HuH-7.5 (cell line): ENCODE results near the gene C5orf15.

Experiments used
- DNase-seq: peaks from one replicate; pipeline ENCODE4 v3.0.0; 2011; ENCODE audit warnings: low spot score

Gene C5orf15

DNA sequence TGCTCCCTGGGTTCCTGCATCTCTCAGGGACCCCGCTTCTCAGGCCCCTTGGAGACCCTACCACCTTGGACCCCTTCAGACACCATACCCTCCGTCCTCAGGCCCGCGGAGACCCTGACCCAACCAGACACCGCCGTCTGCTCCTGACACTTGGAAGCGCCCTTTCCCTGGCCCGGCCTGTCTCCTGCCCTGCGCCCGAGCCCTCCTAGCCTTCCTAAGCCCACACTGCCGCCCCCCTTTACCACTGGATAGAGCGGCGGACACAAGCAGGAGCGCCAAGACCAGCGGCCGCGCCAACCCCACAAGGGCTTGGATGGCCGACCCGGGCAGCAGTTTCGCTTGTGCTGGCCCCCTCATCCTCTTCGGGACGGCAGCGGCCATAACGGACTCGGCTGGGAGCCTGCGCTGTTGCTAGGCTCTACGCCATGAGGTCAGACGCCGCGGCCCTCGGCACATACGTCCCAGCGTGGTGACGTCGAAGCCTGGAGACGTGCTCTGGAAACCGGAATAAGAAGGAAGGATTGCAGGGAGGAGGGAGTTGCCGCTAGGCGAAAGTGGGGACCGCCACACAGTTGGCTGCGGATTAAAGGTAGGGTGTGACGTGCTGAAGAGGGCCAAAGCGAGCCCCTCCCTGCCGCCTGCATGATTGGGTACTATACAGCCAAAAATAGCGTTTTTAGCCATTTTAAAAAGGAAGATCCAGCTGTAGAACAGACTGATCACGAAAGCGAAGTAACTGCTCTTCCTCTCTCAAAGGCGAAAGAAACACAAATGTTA is at the start of gene C5orf15:
Gene C5orf15, minus strand, starts transcription at position 422 of the 777 bp plus-strand sequence. Its CDS starts 41 bp downstream, at position 381.
- peak; percentile 67 for DNase-seq

DNA sequence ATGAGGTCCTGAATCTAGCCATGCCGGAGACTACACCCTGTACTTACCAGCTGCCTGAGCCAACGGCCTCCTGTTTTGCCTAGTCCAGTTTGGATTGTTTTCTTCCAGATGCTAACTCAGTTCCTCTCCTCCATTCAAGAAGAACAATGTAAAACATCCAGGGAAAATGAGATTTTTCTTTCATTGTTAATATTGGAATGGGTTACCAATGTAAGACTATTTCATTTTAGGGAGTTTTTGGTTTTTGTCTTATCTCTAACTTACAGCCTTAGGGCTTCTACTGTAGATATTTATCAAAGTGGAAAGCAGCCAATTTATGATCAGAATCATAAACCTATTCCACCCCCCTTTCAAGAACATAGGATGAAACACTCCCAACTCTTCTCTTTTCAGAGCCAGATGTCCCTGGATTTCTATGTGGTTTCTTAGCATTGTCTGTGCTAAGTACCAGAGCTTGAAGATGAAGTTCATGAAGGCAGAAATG is 39.9 kb upstream of the C5orf15 start:
- DNase-seq, result no peak

DNA sequence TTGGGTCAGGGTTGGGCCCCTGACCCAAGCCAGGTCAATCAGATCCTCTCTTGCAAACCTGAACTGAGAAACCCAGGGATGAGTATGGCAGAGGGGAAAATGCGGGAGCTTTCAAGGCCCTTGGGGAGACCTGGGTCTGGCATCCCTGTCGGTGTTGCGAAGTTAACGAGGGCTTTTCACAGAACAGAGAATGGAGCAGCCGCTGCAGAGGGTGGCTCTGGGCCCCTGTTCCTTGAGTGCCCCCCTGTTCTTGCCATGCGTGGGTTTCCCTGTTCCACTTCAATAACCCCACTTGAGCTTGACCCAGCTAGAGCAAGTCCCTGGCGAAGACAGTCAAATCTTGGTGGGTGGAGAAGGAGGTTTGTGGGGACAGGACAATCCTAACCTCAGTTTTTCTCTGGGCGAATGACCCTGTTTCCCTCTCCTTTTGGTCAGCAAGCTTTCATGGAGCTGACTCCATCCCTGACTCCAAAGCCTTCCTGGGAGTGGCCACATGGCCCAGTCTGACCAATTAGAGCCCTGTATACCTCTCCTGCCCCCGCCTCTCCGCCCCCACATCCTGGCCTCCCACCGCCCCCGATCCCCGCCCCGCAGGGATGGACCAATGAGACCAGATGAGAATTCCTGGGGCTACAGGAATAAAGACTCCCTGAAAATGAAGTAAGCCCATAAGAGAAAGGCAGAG is 39.3 kb upstream of the C5orf15 start:
- no peak for DNase-seq

DNA sequence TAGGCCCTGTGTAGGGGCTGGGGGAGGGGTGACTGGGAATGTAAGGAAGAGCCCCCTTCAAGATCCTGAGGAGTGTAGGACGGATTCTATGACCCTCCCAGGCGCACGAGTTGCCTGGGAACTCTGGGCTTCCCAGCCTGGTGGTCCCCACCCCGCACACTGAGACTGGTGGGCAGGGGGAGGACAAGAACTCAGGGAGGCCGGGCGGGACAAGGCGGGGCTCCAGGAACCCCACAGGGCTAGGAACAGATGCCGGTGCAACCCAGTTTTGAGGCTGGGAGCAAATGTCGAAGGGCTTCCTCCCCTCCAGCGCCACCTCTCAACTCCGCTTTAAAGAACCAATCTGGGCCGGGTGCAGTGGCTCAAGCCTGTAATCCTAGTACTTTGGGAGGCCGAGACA is 37.7 kb upstream of the C5orf15 start:
- DNase-seq, result no peak

DNA sequence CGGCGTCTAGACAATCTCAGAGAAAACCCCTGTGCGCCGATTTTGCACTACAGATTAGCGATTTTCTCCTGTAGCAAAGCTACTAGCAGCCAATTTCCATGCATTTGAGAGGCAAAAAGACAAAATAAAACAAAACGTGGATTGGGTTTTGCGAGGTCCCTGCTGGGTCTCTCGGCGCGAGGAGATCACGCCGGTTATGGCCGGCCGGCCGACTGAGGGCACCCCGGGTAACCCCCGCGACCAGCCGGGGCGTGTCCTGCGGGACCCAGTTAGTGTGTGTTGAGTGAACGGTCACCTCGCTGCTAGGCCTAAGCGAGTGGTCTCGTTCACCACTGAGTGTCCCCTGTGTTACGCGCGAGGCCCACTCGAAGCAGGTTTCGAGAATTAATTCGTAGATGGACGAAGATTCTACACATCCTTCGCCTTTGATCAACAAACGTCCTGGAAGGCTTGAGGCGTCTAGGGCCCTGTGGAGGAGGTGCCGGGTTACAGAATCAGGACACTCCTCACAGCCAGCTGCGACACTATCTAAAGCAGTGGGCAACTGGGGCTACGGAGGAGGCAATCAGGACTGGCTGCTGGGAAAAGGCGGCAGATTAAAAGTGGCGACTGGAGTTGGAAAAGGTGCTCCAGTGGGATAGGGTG is 37.1 kb upstream of the C5orf15 start:
- peak; percentile 52 for DNase-seq

DNA sequence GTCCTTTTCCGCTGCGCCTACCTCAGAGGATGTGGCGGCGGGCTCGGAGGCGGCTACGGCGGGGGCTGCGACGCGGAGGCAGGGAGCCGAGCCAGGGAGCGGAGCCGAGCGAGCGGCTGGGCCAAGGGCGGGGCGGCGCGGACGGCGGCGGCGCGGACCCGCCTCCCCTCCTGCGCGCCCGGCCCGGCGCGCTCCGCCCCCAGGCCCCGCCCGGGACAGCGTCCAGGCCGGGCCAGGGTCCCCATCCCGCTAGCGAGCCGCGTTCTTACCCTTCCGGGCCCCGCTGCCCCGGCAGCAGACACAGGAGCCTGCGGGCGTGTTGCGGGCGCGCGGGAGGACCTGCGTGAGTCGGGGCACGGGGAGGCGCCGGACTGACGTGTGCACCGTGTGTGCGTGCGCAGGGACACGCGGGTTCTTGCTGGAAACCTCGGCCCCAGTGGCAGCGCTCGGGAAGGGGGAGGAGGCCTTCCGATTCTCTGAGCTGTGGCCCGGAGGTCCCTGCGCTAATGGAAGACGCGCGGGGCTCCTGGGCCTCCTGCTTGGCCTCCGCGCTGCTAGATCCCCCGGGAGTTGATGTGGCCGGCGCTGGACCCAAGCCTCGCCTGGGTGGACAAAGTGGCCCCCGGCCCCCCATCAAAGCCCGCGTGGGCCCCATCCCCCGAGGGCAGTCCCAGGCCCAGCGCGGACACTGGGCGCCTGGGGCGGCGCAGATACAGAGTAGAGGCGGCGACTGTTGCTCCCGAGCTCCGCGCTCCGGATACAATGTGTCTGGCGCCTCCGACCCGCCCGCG is 36.4 kb upstream of the C5orf15 start, which contains the start of gene VDAC1:
Gene VDAC1, minus strand, starts transcription at position 350 of the 791 bp plus-strand sequence. CDS start 11,963 bp downstream, outside the sequence.
- DNase-seq, result peak; percentile 80

DNA sequence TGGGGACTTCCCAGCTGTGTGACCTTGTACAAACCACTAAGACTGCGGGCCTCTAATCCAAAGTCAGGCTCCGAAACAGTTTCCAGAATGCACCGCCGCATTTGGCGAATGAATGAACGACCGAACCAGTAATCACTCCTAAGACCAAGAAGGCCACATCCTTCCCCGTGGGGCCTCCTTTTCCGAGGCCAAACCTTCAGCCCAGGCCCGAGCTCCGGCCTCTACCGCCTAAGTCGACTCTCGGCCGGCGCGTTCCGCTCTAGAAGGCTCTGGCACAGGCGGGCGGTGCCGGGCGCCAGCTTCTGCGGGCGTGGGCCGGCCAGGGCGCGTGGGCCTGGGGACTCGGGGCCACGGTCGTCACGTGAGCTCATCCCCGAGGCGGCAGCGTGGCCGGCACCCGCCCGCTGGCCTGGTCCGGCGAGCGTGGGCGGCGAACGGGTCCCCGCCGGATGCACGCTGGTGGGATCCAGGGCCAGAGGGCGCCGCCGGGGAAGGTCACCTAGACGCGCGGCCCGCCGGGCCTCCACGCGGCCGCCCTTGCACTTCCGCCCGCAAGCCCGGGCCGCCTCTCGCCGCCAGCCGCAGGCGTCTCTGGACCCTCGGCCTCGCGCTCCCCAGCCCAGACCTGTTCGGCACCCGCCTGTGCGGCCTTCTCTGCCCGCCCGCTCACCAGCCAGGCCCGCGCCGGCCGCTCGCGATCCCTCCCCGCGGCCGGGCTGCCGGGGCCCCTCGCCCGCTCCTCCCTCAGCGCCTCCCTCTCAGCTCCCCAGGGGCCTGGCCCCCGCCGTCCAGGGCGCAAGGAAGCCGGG is 35.6 kb upstream of the C5orf15 start:
- peak; percentile 49 for DNase-seq

DNA sequence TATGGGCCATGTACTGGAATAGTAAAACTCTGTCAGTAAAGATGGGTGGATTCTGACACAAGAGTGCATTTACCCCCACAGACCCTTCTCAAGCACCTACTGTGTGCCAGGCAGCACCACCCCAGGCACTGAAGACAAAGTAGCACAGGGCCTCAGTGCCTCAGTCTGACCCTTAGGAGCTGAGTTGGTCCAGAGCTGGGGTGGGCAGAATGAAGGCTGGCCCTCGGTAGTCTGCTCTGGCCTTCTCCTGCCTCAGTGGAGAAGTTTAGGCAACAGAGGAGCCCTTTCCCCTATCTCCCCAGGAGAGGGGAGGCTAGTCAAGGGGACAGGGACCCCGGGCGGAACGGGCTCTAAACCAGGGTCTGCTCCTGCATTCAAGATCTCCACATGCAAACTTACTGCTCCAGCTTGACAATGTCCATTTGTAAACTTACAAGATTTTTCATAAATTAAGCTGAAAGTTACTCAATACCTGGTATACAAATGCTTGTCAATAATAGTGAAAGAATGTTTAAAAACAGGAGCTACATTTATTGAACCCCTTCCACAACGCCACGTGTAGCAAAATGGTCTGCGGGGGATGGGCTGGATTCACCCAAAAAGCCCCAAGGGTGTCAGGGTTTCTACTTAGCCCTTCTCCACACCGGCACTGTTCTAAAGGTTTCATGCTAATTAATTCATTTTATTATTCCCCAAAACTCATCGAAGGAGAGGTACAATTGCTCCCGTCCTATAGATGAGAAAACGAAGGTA is 34.8 kb upstream of the C5orf15 start:
- no peak for DNase-seq

DNA sequence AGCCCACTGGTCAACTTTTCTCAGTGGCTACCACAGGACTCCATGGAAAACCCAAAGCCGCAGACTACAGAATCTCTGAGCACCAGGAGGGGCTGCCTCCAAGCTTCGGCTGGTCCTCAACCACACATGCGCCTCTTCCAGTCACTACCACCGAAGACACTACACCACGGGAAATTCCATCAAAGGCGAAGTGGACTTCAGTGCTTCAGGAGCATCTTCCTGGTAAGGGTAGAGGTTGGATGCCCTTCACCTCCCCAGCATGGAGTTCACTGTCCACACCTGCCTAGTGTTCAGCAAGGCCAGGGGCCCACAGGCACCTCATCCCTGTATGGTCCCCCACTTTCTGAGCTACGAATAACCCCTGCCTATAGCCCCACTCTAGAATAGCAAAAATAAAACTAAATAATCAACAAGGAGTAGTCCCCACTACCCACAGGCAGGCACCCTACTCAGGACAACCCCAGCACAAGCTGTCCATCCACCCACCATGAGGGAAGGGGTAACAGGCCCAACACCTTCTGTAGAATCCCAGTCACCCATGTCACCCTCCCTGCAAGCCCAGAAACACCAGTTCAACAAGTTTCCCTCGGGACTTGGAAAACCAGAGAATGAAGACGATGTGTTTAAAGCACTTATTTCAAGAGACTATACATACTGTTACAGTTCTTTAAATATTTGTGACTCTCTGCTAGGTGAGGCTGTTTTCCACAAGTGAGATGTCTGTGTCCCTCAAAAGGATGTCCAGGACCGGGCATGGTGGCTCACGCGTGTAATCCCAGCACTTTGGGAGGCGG is 33.7 kb upstream of the C5orf15 start:
- no peak for DNase-seq

DNA sequence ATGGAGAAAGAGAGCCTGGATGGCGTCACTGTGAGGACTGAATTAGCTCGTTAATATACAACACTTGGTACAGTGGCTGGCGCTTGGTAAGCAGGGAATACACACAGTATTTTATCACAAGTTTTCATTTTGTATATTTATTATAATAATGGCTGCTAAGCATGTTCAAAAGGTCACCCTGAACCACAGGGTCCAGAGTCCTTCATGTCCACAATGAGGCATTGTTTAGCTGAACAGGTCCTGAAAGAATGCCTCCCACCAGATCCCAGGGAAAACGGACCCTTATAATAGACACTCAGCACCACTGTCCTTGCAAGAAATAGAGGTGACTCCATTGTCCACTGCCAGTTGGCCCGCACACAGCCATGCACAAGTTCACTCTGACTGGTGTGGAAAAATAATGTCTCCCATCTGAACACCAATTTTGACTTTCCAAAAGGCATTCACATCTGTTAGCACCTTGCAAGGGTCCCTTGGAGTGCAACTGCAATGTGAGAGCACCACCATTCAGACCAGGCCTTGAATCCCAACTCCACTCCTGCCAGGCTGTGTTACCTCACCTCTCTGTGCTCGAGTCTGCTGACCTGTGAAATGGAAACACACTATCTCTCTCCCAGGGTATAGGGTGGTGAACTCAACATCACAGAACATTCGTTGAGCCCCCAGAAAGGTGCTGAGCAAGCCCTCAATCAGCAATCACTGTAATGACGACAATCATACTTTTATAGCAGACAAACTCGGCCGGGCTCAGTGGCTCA is 32.5 kb upstream of the C5orf15 start:
- no peak for DNase-seq

DNA sequence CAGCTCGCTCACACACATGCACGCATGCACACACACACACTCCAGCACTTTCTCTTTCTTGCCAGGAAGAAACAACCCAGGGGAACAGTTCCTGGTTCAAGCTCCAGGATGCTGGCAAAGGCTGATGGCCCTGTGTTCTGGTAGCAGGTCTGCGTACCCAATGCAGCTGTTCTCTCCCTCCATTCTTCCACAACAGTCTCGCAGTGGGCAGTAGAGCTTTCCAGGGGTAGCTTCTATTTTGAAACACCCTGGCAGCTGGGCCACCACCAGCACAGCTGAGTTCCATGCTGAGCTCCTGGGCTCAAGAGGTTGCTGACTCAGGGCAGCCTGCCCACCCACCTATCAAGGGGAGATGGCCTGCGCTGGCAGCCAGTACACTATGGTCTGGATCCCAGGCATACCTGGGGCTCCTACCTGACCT is 31.7 kb upstream of the C5orf15 start:
- no peak for DNase-seq

DNA sequence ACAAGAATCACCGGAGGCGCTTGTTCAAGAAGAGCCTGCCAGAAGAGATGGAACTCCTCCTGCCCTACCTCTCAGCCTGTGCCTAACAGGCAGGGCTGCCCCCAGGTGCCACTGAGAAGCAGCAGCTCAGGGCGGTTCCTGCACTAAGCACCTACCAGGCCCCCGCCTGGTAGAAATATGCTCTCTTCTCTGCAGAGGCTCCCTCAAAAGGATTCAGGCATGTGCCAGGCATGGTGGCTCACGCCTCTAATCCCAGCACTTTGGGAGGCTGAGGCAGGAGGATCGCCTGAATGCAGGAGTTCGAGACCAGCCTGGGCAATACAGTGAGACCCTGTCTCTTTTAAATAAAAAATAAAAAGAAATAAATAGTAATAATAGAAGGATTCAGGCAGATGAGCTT is 30.4 kb upstream of the C5orf15 start:
- DNase-seq, result no peak

DNA sequence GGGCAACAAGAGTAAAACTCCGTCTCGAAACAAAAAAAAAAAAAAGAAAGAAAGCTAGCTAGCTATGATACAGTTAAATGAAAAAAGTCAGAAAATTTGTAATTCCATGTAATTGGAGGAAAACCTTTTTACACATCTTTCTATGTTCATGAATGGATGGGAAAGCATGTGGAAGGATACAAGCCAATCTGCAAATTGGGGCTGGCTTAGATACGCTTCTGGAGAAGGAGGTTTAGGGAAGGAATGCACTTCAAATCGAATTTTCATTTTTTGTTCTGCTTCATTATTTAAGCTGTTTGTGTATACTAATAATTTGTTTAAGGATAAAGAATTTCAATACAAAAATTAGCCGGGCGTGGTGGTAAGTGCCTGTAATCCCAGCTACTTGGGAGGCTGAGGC is 29.6 kb upstream of the C5orf15 start:
- DNase-seq, result no peak

DNA sequence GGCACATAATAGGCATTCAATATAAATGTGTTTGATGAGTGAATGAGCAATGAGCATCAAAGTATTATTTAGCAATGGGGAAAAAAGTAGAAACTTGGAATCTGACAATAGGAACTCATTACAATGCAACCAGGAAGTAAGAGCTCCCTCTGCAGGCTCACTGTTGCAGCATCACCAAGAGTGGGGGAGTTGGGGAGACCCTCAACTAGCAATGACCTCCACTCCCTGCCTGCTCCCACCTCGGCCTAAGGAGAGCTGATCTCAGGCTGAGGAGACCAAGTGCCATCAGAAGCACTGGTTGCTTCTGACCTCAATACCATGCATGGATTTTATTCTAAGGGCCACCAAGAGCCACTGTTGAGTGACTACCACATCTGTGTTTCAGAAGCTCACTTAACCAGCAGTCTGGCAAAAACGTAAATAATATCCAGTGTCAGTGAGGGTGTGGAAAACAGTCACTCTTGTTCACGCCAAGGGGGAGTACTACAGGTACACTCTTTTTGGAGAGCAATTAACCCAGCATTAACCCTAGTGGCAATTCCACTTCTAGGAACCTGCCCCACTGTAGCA is 28.3 kb upstream of the C5orf15 start:
- DNase-seq, result no peak

DNA sequence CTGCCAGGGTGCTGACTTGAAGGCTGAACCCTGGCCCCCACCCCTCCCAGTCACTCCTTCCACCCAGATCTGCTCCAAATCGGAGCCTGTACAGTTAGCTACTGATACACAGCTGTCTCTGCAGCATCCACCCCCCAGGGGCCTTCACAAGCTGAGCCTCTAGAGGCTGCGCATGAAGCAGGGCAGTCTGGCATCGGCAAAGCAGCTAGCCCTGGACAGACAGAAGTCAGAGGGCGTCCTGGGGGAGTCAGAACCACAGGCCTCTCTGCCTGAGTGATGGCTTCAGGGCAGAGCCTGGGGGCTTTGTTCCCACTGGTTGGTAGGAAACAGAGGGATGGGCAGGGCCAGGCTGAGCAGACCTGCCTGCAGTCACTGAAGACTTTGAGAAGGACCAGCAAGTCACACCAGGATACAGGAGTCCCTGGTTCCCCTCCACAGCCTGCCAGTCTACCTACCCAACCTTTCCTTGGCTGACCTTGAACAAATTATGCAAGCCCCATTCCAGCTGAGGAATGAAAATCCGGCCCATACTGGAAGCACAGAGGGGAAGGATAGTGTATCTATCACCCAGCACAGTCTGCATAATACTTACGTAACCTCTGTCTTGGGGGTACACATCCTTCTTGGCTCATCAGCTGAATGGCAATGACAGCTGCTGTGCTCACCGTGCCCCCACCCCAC is 27.6 kb upstream of the C5orf15 start:
- DNase-seq, result no peak

DNA sequence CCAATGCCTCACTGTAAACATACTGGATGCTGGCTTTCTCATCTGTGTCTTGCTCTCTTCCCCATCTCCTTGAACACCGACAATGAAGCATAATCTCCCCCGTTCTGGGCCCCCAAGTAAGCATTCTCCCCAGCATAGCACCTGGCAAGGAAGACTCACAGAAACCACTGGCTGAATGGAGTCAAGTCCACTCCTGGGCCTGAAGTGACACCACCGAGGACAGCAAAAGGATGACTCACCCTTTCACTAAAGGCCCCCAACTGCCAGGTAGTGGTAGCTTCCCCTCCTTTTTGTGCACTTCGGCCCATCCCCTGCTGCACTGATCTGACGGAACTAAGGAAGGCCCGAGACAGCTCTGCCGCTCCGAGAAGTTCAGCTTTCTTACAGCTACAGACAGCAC is 26.9 kb upstream of the C5orf15 start:
- DNase-seq, result no peak

DNA sequence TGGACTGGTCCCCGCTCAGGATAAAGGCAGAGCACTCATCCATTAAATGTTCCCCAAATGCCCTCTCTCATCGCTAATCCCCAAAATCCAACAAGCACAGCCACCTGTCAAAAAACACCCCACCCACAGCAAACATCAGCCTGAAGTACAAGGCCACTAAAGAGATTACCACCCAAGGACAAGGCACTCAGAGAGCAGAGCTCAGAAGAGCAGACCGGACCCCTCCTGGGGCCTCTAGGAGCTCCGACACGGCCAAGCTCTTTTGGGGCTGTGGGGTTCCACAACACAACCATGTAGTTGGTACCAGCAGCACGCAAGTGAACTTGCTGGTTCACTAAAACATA is 26.5 kb upstream of the C5orf15 start:
- DNase-seq, result no peak
